Spleen (tissue), 11 donors: Measurements from ENCODE around the gene PPP3CA. TPM values are rescaled to one million over a fixed set of nuclear protein-coding genes. Genes with fewer than 3 reads are reported as not detected.

ENCODE experiments used
- DNase-seq: peaks from one replicate; pipeline ENCODE4 v3.0.0-alpha.2; 2020
- H3K27ac ChIP-seq, 8 donors: fragments of 200-600 bp; sonication (generic) in 7 of 8; 1 replicate in 4 of 8; 2 replicates in 4 of 8; pipeline versions ENCODE4 v1.5.0 to v1.8.0; 2016 to 2021; ENCODE audit warnings: inconsistent platforms in 4 of 8, mild to moderate bottlenecking in 4 of 8, moderate library complexity in 1 of 8
- H3K27me3 ChIP-seq, 7 donors: fragments of 200-600 bp; sonication (generic) in 6 of 7; replicated peaks in 1 of 7; 1 replicate in 4 of 7; 2 replicates in 3 of 7; pipeline versions ENCODE4 v1.5.0 to v1.8.0; 2016 to 2021; ENCODE audit warnings: inconsistent platforms in 3 of 7, mild to moderate bottlenecking in 1 of 7
- H3K36me3 ChIP-seq, 6 donors: fragments of 200-600 bp; sonication (generic) in 5 of 6; 1 replicate in 4 of 6; 2 replicates in 2 of 6; pipeline versions ENCODE4 v1.5.0 to v1.8.0; 2016 to 2021; ENCODE audit warnings: inconsistent platforms in 2 of 6
- H3K4me1 ChIP-seq, 6 donors: fragments of 200-600 bp; sonication (generic) in 5 of 6; 1 replicate in 3 of 6; 2 replicates in 3 of 6; pipeline versions ENCODE4 v1.5.0 to v1.8.0; 2016 to 2021; ENCODE audit warnings: inconsistent platforms in 3 of 6
- H3K4me3 ChIP-seq, 8 donors: fragments of 200-600 bp; sonication (generic) in 7 of 8; 1 replicate in 4 of 8; 2 replicates in 4 of 8; pipeline versions ENCODE4 v1.5.0 to v1.8.0; 2016 to 2021; ENCODE audit warnings: inconsistent platforms in 4 of 8, mild to moderate bottlenecking in 4 of 8, moderate library complexity in 2 of 8
- H3K9me3 ChIP-seq, 8 donors: fragments of 200-600 bp; sonication (generic) in 7 of 8; 1 replicate in 4 of 8; 2 replicates in 4 of 8; pipeline versions ENCODE4 v1.5.0 to v1.8.0; 2016 to 2021; ENCODE audit warnings: inconsistent platforms in 4 of 8
- POLR2A ChIP-seq, 3 donors: fragments of 450-650 bp; IDR thresholded peaks; one replicate each; pipeline ENCODE4 v1.5.1; 2017; ENCODE audit warnings: antibody characterized with exemption in 3 of 3, mild to moderate bottlenecking in 1 of 3
- POLR2AphosphoS5 ChIP-seq, 3 donors: sonication (generic); formaldehyde crosslinking; IDR thresholded peaks; one replicate each; pipeline ENCODE4 v1.5.1; 2017; ENCODE audit warnings: antibody characterized with exemption in 3 of 3
- WGBS, 5 donors: extraction: QIAGEN DNeasy Blood & Tissue Kit in 3 of 5; methylation state at CpG; one replicate each; pipeline versions ENCODE4 v1.1.5 to v1.1.7; 2013 to 2018; 5-methylcytosine and 5-hydroxymethylcytosine counted together
- intact Hi-C: fragments of 100-400 bp; cut with DNase I; formaldehyde crosslinking; loops from one replicate; pipeline ENCODE4 v1.15.0; 2023; ENCODE audit warnings: low total_unique reads
- polyA plus RNA-seq, 3 donors: library from polyadenylated mRNA; stranded (reverse); fragments of 200-250 nt; gene quantifications; one replicate each; pipeline ENCODE4 v1.2.1, GENCODE V29; 2013
- total RNA-seq, 7 donors: library from RNA; depleted of rRNA in 3 of 7; stranded (reverse); fragments of >200 nt in 3 of 7; fragmentation: NEBNext Ultra II Directional in 4 of 7; extraction: Animal tissue kit (Norgen Biotek cat#: 25700) in 4 of 7; gene quantifications; one replicate each; pipeline versions ENCODE4 v1.1.0 to v1.2.1, GENCODE V29; 2016 to 2021
- TF ChIP-seq, protein P1 (sequence below), 11 experiments: fragments of 200-600 bp in 7 of 11; fragments of 450-650 bp in 4 of 11; sonication (generic) in 4 of 11; IDR thresholded peaks in 8 of 11; conservative IDR thresholded peaks in 3 of 11; 1 replicate in 7 of 11; 2 replicates in 4 of 11; pipeline versions ENCODE4 v1.4.0 to v1.8.0; 2016 to 2021; ENCODE audit warnings: antibody characterized with exemption in 11 of 11, inconsistent platforms in 4 of 11, mild to moderate bottlenecking in 1 of 11
- donor health status: healthy with polysubstance abuse.
- donor health status: DM: no; HTN: no; CAD: no; lungs with moderate emphysema.
- donor health status: DM: no; HTN: no; CAD: no.
- donor health status: Bipolar disorder and iron deficiency.
- donor health status: healthy.
- donor health status: DM: no; HTN: no; CAD: no.
- donor health status: DM: yes; HTN: yes; CAD: no.

Gene PPP3CA
- total and polyA plus RNA-seq, 10 donors, result 15.5 to 50.0 (median 39.6) TPM

DNA sequence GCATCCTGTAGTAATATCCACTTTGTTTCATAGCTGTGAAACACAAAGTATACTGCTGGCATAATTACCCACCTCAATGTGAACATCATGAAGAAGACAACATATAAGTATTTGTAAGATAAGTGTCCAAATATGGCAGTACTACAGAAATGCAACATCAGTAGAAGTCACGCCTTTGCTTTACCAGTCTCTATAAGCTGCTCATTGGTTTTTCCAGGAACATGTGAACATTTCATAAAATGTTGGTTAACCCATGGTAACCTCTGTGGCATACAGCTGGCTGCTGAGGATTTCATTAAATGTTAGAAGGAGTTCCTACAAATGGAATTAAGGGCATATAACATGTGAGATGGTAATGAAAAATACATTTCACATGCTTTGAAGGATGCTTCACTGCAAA is 77.6 kb downstream of the PPP3CA start:
- H3K36me3 ChIP-seq, result no peaks in the 10 kb centered on the region
- intact Hi-C loops, result no loop called here
- no peak overlapping the region for H3K4me3 ChIP-seq
- DNase-seq, result no peak
- no peaks in the 10 kb centered on the region for H3K27me3 ChIP-seq
- no peak overlapping the region for H3K27ac ChIP-seq
- H3K9me3 ChIP-seq, result no peaks in the 10 kb centered on the region
- TF ChIP-seq POLR2AphosphoS5 (IDR thresholded peaks at IDR 0.05), result no peak
- TF ChIP-seq POLR2A (IDR thresholded peaks at IDR 0.05), result no peak
- TF ChIP-seq, protein P1, sequence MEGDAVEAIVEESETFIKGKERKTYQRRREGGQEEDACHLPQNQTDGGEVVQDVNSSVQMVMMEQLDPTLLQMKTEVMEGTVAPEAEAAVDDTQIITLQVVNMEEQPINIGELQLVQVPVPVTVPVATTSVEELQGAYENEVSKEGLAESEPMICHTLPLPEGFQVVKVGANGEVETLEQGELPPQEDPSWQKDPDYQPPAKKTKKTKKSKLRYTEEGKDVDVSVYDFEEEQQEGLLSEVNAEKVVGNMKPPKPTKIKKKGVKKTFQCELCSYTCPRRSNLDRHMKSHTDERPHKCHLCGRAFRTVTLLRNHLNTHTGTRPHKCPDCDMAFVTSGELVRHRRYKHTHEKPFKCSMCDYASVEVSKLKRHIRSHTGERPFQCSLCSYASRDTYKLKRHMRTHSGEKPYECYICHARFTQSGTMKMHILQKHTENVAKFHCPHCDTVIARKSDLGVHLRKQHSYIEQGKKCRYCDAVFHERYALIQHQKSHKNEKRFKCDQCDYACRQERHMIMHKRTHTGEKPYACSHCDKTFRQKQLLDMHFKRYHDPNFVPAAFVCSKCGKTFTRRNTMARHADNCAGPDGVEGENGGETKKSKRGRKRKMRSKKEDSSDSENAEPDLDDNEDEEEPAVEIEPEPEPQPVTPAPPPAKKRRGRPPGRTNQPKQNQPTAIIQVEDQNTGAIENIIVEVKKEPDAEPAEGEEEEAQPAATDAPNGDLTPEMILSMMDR (IDR thresholded peaks at IDR 0.05 in 8 of 11, conservative IDR thresholded peaks at IDR 0.05 in 3 of 11), result no peak
- WGBS, 5 donors, result 77 to 98% (median 90%) methylated on average over 1 of the region's 1 CpG
- peaks cover 0 to 68% (median 23%) of the 10 kb centered on the region in 6 donors for H3K4me1 ChIP-seq

DNA sequence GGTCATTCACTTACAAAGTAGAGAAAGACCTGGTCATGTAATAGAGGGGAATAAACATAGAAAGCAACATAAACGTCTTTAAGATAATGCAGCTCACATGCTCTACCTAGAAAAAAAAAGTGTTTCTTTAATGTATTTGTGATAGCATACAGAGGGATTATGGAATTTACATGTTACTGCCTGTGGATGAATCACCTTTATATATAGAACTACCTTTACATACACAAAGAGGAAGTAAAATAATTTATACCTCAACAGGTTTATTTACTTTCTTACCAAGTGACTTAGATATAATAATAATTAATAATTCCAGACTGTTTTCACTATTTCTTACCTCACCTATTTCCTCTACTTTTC is 81.5 kb downstream of the PPP3CA start:
- no peaks in the 10 kb centered on the region for H3K9me3 ChIP-seq
- intact Hi-C loops, result no loop called here
- no peak for DNase-seq
- no peak for TF ChIP-seq POLR2A (IDR thresholded peaks at IDR 0.05)
- TF ChIP-seq, protein P1 (IDR thresholded peaks at IDR 0.05 in 8 of 11, conservative IDR thresholded peaks at IDR 0.05 in 3 of 11), result no peak
- TF ChIP-seq POLR2AphosphoS5 (IDR thresholded peaks at IDR 0.05), result no peak
- no peaks in the 10 kb centered on the region for H3K36me3 ChIP-seq
- no peak overlapping the region for H3K4me3 ChIP-seq
- H3K27ac ChIP-seq, result no peak overlapping the region
- peaks cover 0 to 86% (median 39%) of the 10 kb centered on the region in 6 donors for H3K4me1 ChIP-seq
- no peaks in the 10 kb centered on the region for H3K27me3 ChIP-seq
- WGBS, 5 donors, result 73 to 78% (median 75%) methylated on average over 1 of the region's 1 CpG

DNA sequence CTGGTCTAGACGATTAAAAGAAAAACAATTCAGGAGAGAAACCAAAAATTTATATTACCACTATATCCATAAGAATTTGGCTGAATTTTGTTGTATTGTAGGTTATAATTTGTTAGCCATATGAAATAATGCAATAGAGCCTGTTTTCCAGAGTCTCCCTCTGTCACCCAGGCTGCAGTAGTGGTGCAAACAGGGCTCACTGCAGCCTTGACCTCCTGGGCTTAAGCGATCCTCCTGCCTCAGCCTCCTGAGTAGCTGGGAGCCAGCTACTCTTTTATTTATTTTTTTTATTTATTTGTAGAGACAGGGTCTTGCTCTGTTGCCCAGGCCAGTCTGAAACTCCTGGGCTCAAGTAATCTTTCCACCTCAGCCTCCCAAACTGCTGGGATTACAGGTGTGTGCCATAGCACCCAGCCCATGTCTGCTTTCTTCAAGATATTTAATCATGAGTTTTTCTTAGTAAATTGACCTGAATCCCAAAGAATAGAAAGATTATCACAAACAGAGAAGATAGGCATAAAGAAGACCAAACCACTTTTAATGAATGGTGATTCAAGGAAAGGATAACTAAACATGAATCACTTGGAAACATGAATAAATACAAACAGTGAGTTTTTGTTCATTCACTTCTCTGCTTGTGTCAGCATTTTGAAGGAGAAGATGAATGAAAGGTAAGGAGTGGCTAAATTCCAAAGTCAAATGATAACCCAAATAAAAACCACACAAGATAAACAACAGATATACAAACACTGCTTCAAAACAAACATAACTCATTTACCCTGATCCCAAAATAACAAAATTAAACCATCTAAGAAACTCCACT is 82.1 kb downstream of the PPP3CA start:
- 75 to 87% (median 80%) methylated on average over 2 of the region's 2 CpGs for WGBS, 5 donors
- Histone ChIP-seq H3K36me3 (no peaks in the 10 kb centered on the region), H3K27ac (no peak overlapping the region), H3K4me1 (peaks cover 0 to 86% (median 44%) of the 10 kb centered on the region in 6 donors), H3K9me3 (no peaks in the 10 kb centered on the region), H3K4me3 (no peak overlapping the region), H3K27me3 (no peaks in the 10 kb centered on the region)
- TF ChIP-seq, protein P1 (IDR thresholded peaks at IDR 0.05 in 8 of 11, conservative IDR thresholded peaks at IDR 0.05 in 3 of 11), result no peak
- TF ChIP-seq POLR2A (IDR thresholded peaks at IDR 0.05) (no peak), POLR2AphosphoS5 (IDR thresholded peaks at IDR 0.05) (no peak)
- no peak for DNase-seq
- intact Hi-C loops, result no loop called here

DNA sequence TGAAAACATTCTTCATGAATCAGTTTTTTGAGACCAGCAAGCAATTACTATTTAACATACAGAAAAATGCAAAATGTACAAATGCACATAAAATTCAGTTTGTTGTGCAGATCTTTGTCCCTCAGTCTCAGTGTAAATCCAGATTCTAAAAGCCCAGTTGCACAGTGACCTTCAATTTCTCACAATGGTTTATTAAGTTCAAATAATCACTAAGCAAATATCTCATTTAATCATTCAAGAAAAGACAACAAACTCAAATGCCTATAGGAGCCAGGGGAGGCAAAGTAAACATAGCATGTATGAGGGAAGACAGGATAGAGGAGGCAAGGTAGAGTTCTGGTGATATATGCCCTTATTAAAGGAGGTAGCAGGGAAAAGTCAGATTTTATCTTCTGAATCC is 82.8 kb downstream of the PPP3CA start:
- TF ChIP-seq POLR2A (IDR thresholded peaks at IDR 0.05), result no peak
- TF ChIP-seq, protein P1 (IDR thresholded peaks at IDR 0.05 in 8 of 11, conservative IDR thresholded peaks at IDR 0.05 in 3 of 11), result no peak
- no peak for TF ChIP-seq POLR2AphosphoS5 (IDR thresholded peaks at IDR 0.05)
- H3K36me3 ChIP-seq, result no peaks in the 10 kb centered on the region
- DNase-seq, result no peak
- no peak overlapping the region for H3K4me3 ChIP-seq
- H3K4me1 ChIP-seq, result peaks cover 0 to 92% (median 50%) of the 10 kb centered on the region in 6 donors
- intact Hi-C loops, result no loop called here
- H3K27ac ChIP-seq, result no peak overlapping the region
- no peaks in the 10 kb centered on the region for H3K9me3 ChIP-seq
- H3K27me3 ChIP-seq, result no peaks in the 10 kb centered on the region
